HCT116 (cell line): ENCODE results near the gene TIRAP. TPM values are rescaled to one million over a fixed set of nuclear protein-coding genes. Genes with fewer than 3 reads are reported as not detected.

Experiments
- ATAC-seq: fragments of 200-7000 bp; cut with Tn5 transposase; 2 replicates; pipeline ENCODE4 v1.9.1; 2020; ENCODE audit warnings: mild to moderate bottlenecking, moderate library complexity
- BruUV-seq: library from RNA; stranded (reverse); fragments of 400-500 nt; replicated peaks from 2 replicates; lab custom pipeline; 2021; lab: Mats Ljungman, UMichigan
- CTCF ChIA-PET: fragments of 300-600 bp; sonication (Branson Sonifier 250); formaldehyde crosslinking; loops from one replicate; lab custom pipeline; 2021; ENCODE audit warnings: antibody characterized with exemption; lab: Charles Lee
- POLR2A ChIA-PET: fragments of 300-600, 350-600 bp; sonication (Branson Sonifier 250); formaldehyde crosslinking; loops from one replicate; lab custom pipeline; 2021; ENCODE audit warnings: antibody characterized with exemption; lab: Charles Lee
- RAD21 ChIA-PET, 2 experiments: fragments of 300-600 bp; sonication (Branson Sonifier 250); formaldehyde crosslinking; loops; one replicate each; lab custom pipeline; 2023; ENCODE audit warnings: low total read pairs in 2 of 2; ENCODE audit not compliant: uncharacterized antibody in 2 of 2, unreplicated experiment in 2 of 2, low non-redundant PET in 1 of 2; lab: Charles Lee
- DNase-seq: peaks from one replicate; pipeline ENCODE4 v3.0.0-alpha.2; 2010; ENCODE audit warnings: low read depth, low spot score
- H2AFZ ChIP-seq: fragments of 200-600 bp; shearing (Covaris generic), sonication (generic); 2 replicates; pipeline ENCODE4 v1.6.1; 2017; ENCODE audit warnings: low read depth, mixed run types, mixed read lengths, antibody characterized with exemption, low read length; ENCODE audit not compliant: poor library complexity, severe bottlenecking
- H3K27ac ChIP-seq: 2 replicates; pipeline ENCODE4 v1.5.1; 2012; ENCODE audit warnings: low read depth, low read length
- H3K27me3 ChIP-seq: fragments of 200-600 bp; sonication (generic); 2 replicates; pipeline ENCODE4 v1.6.1; 2016; ENCODE audit warnings: mixed run types, low read length, mixed read lengths; ENCODE audit not compliant: insufficient read depth
- H3K36me3 ChIP-seq, 2 experiments: fragments of 200-500 bp in 1 of 2; fragments of 200-600 bp in 1 of 2; sonication (Bioruptor generic) in 1 of 2; sonication (generic) in 1 of 2; 2 replicates each; pipeline versions ENCODE4 v1.5.1 to v1.6.1; 2014 to 2016; ENCODE audit warnings: low read length in 2 of 2, inconsistent platforms in 1 of 2, mixed read lengths in 1 of 2, mixed run types in 1 of 2; ENCODE audit not compliant: insufficient read depth in 2 of 2, control insufficient read depth in 1 of 2
- H3K4me1 ChIP-seq, 2 experiments: fragments of 200-600 bp in 1 of 2; sonication (generic) in 1 of 2; 2 replicates each; pipeline versions ENCODE4 v1.5.1 to v1.6.1; 2012 to 2017; ENCODE audit warnings: low read length in 2 of 2, inconsistent platforms in 1 of 2, mild to moderate bottlenecking in 1 of 2, mixed read lengths in 1 of 2, mixed run types in 1 of 2, moderate library complexity in 1 of 2; ENCODE audit not compliant: insufficient read depth in 2 of 2, control insufficient read depth in 1 of 2
- H3K4me2 ChIP-seq: fragments of 200-600 bp; sonication (generic); 2 replicates; pipeline ENCODE4 v1.6.1; 2017; ENCODE audit warnings: mixed run types, low read length, mixed read lengths
- H3K4me3 ChIP-seq, 2 experiments: fragments of 200-600 bp in 1 of 2; sonication (generic) in 1 of 2; replicated peaks in 1 of 2; 2 replicates each; pipeline ENCODE4 v1.5.1; 2011 to 2016; ENCODE audit warnings: low read length in 2 of 2, control low read depth in 1 of 2, low read depth in 1 of 2, mild to moderate bottlenecking in 1 of 2, mixed read lengths in 1 of 2, mixed run types in 1 of 2
- H3K79me2 ChIP-seq: fragments of 200-600 bp; sonication (generic); 2 replicates; pipeline ENCODE4 v1.6.1; 2017; ENCODE audit warnings: mild to moderate bottlenecking, mixed run types, low read length, moderate library complexity, mixed read lengths; ENCODE audit not compliant: insufficient read depth
- H3K9ac ChIP-seq: fragments of 200-600 bp; sonication (generic); 2 replicates; pipeline ENCODE4 v1.6.1; 2016; ENCODE audit warnings: low read length, mixed read lengths
- H3K9me2 ChIP-seq: fragments of 200-600 bp; sonication (generic), shearing (Covaris generic); 2 replicates; pipeline ENCODE4 v1.6.1; 2017; ENCODE audit warnings: mixed run types, mild to moderate bottlenecking, moderate library complexity; ENCODE audit not compliant: insufficient read depth
- H3K9me3 ChIP-seq, 2 experiments: fragments of 200-500 bp in 1 of 2; fragments of 200-600 bp in 1 of 2; sonication (Bioruptor generic) in 1 of 2; sonication (generic) in 1 of 2; 2 replicates each; pipeline ENCODE4 v1.6.1; 2014 to 2017; ENCODE audit warnings: low read length in 2 of 2, mixed read lengths in 2 of 2, inconsistent platforms in 1 of 2, low read depth in 1 of 2, mild to moderate bottlenecking in 1 of 2, mixed run types in 1 of 2, moderate library complexity in 1 of 2; ENCODE audit not compliant: control insufficient read depth in 1 of 2, insufficient read depth in 1 of 2
- H4K20me1 ChIP-seq: fragments of 200-600 bp; sonication (generic), shearing (Covaris generic); 2 replicates; pipeline ENCODE4 v1.6.1; 2017; ENCODE audit warnings: mixed run types, mild to moderate bottlenecking, moderate library complexity; ENCODE audit not compliant: insufficient read depth
- ATF3 ChIP-seq: IDR thresholded peaks from 2 replicates; pipeline ENCODE4 v1.6.1; 2012
- CBX3 ChIP-seq: IDR thresholded peaks from 2 replicates; pipeline ENCODE4 v1.6.1; 2012; ENCODE audit warnings: low read depth
- CEBPB ChIP-seq: IDR thresholded peaks from 2 replicates; pipeline ENCODE4 v1.6.1; 2012; ENCODE audit warnings: low read depth
- EGR1 ChIP-seq: IDR thresholded peaks from 2 replicates; pipeline ENCODE4 v1.6.1; 2012; ENCODE audit warnings: low read depth
- ELF1 ChIP-seq: IDR thresholded peaks from 2 replicates; pipeline ENCODE4 v1.6.1; 2012; ENCODE audit warnings: low read depth, borderline replicate concordance
- FOSL1 ChIP-seq: IDR thresholded peaks from 2 replicates; pipeline ENCODE4 v1.6.1; 2012; ENCODE audit warnings: low read depth
- JUND ChIP-seq: IDR thresholded peaks from 2 replicates; pipeline ENCODE4 v1.6.1; 2012
- MAX ChIP-seq: IDR thresholded peaks from 2 replicates; pipeline ENCODE4 v1.6.1; 2012
- POLR2A ChIP-seq: IDR thresholded peaks from 2 replicates; pipeline ENCODE4 v1.7.0; 2011; ENCODE audit warnings: borderline replicate concordance; ENCODE audit not compliant: insufficient read depth, insufficient read length; ENCODE audit errors: extremely low read depth
- POLR2AphosphoS5 ChIP-seq: IDR thresholded peaks from 2 replicates; pipeline ENCODE4 v1.6.1; 2011; ENCODE audit warnings: mild to moderate bottlenecking, low read depth, low read length, moderate library complexity
- RAD21 ChIP-seq: IDR thresholded peaks from 2 replicates; pipeline ENCODE4 v1.6.1; 2012; ENCODE audit warnings: low read depth, mild to moderate bottlenecking
- REST ChIP-seq: IDR thresholded peaks from 2 replicates; pipeline ENCODE4 v1.6.1; 2012; ENCODE audit warnings: low read depth
- SIN3A ChIP-seq: IDR thresholded peaks from 2 replicates; pipeline ENCODE4 v1.6.1; 2012; ENCODE audit warnings: low read depth
- SP1 ChIP-seq: IDR thresholded peaks from 2 replicates; pipeline ENCODE4 v1.6.1; 2012; ENCODE audit warnings: low read depth
- TCF7L2 ChIP-seq: IDR thresholded peaks from 2 replicates; pipeline ENCODE4 v1.7.0; 2011; ENCODE audit warnings: borderline replicate concordance, inconsistent platforms; ENCODE audit not compliant: insufficient read depth, insufficient read length; ENCODE audit errors: extremely low read depth
- YY1 ChIP-seq: IDR thresholded peaks from 2 replicates; pipeline ENCODE4 v1.6.1; 2011; ENCODE audit warnings: low read length, low read depth, moderate library complexity, mild to moderate bottlenecking; ENCODE audit not compliant: insufficient replicate concordance; ENCODE audit errors: extremely low read depth
- ZBTB33 ChIP-seq: IDR thresholded peaks from 2 replicates; pipeline ENCODE4 v1.6.1; 2011; ENCODE audit warnings: mild to moderate bottlenecking, low read length, moderate library complexity; ENCODE audit not compliant: insufficient replicate concordance; ENCODE audit errors: extremely low read depth
- ZNF274 ChIP-seq: fragments of 200-500 bp; sonication (Bioruptor generic); IDR thresholded peaks from 2 replicates; pipeline ENCODE4 v1.6.1; 2014; ENCODE audit warnings: mild to moderate bottlenecking, low read depth, low read length, inconsistent platforms
- intact Hi-C: fragments of 100-400 bp; cut with micrococcal nuclease; formaldehyde crosslinking; loops from 2 replicates; pipeline ENCODE4 v1.10.0; 2022
- total RNA-seq: library from RNA; stranded (reverse); gene quantifications from one replicate; pipeline ENCODE4 v1.2.1, GENCODE V29; 2021; ENCODE audit not compliant: unreplicated experiment

TIRAP gene
- total RNA-seq, 1 experiment from 2014 or later, result 10.8 TPM

- TF ChIP-seq EGR1 (no peak), ZNF274 (no peak), POLR2A (no peak)
Observed at GRCh38 chr11:126297004-126297403, 14.1 kb downstream of the TIRAP start (continued).

- POLR2A ChIA-PET, result interaction anchor here (0.5 to 1.0 kb wide), 2 partner anchors 20 to 123 kb away, joined by 3 read pairs; no protein-coding TSS in a partner anchor
- intact Hi-C loops, result no loop called here
- peak within 1 kb of the TSS; percentile 83 for H2AFZ ChIP-seq
- peak; percentile 96 for ATAC-seq
- peaks cover 11 to 20% of the 10 kb centered on the region in 2 experiments; a peak in 2 of 4 replicates for H3K4me1 ChIP-seq
- RAD21 ChIA-PET, result no interaction called here
- H3K36me3 ChIP-seq, result no peaks in the 10 kb centered on the region
- H3K9ac ChIP-seq, result peak within 1 kb of the TSS; percentile 94
- H3K4me2 ChIP-seq, result peak within 1 kb of the TSS; percentile 86
- H3K4me3 ChIP-seq, result peak within 1 kb of the TSS; percentile 78 to 80
- H4K20me1 ChIP-seq, result no peaks in the 10 kb centered on the region
- H3K9me3 ChIP-seq, result no peaks in the 10 kb centered on the region
- no TSS peak for BruUV-seq
- peak within 1 kb of the TSS; percentile 92 for H3K27ac ChIP-seq
- H3K27me3 ChIP-seq, result no peaks in the 10 kb centered on the region
- peak; percentile 79 for DNase-seq
- peaks cover 16% of the 10 kb centered on the region for H3K79me2 ChIP-seq
- H3K9me2 ChIP-seq, result no peaks in the 10 kb centered on the region
- CTCF ChIA-PET, result interaction anchor here (0.7 to 1.0 kb wide), 2 partner anchors 137 to 177 kb away, joined by 3 to 7 read pairs; no protein-coding TSS in a partner anchor
- peak; percentile 34; the same call in 1 of the 2 replicates for TF ChIP-seq FOSL1
- TF ChIP-seq POLR2AphosphoS5, result peak; percentile 97
- peak; percentile 97 for TF ChIP-seq POLR2A
- TF ChIP-seq YY1, result peak; percentile 92
- TF ChIP-seq REST, result no peak
- peak; percentile 12 for TF ChIP-seq ZBTB33
- TF ChIP-seq EGR1, result 0 out of 2 replicates have a peak, but pooled peaks have one; percentile 54
- no peak for TF ChIP-seq CEBPB
- peak; percentile 86 for TF ChIP-seq MAX
- peak; percentile 59; the same call in 1 of the 2 replicates for TF ChIP-seq SP1
- TF ChIP-seq RAD21, result no peak
- TF ChIP-seq ATF3, result no peak; the same call in 1 of the 2 replicates
- no peak for TF ChIP-seq ELF1
- peak; percentile 55 for TF ChIP-seq TCF7L2
- TF ChIP-seq JUND, result no peak
- peak; percentile 56; the same call in 1 of the 2 replicates for TF ChIP-seq CBX3
- peak; percentile 83 for TF ChIP-seq SIN3A
Observed at GRCh38 chr11:126303623-126304456, 20.9 kb downstream of the TIRAP start, which contains the start of gene DCPS. Gene DCPS, plus strand, starts transcription at chr11:126304060. Its CDS starts 21 bp downstream, at chr11:126304081.
